CD4-positive, alpha-beta T cell treated with Interleukin-17A for 4 hours (primary cell): Measurements from ENCODE around the gene SDR42E2.
"Not testable (repeated sequence)": the region's sequence is repeated elsewhere in the genome, so short reads cannot be mapped to it uniquely, and the experiment has no call there.

Experiments
- DNase-seq: peaks from one replicate; pipeline ENCODE4 v3.0.0-alpha.2; 2020; ENCODE audit warnings: mixed read lengths

The SDR42E2 gene

DNA sequence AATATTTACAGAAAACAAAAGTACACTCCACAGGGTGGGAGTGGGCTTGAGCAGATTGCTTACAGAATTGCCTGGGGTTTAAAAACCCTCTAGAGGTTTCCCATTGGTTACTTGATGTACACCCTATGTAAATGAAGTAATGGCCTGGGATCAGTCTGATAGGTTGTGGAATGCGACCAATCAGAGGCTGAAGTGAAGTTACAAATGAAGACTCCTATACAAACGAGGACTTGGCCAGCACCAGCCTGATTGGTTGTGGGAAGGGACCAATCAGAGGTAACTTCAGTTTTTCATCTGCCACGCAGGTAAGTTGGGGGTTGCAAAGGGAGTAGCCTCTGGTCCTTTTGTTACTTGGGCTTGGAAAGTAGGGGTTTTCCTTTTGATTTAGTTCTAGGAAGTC, 52.6 kb downstream of the SDR42E2 start:
- DNase-seq, result no peak

DNA sequence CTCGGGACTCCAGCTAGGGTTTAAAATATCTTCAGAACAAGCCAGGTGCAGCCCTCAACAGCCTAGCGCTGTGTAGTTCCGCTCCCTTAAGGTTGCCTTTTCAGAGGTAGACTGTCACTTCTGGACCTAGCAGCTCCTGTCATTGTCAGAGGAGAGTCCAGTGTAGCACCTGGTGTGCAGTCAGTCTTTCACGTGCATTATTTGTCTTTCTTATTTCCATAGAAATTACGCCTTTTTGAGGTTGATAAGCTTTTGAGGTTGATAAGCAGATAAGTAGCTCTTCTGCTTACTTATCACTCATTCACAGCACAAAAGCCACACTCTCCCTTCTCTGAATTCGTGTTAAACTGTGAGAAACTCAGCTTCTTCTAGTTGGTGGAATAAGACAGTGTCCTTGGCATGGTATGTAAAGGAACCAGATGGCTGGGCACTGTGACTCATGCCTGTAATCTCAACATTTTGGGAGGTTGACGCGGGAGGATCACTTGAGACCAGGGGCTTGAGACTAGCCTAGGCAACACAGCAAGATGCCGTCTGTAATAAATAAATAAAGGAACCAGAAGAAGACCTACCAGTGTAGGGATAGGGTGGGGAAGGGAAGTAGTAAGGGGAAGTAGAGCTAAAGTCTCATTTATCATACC, 54.0 kb downstream of the SDR42E2 start:
- DNase-seq, result no peak

DNA sequence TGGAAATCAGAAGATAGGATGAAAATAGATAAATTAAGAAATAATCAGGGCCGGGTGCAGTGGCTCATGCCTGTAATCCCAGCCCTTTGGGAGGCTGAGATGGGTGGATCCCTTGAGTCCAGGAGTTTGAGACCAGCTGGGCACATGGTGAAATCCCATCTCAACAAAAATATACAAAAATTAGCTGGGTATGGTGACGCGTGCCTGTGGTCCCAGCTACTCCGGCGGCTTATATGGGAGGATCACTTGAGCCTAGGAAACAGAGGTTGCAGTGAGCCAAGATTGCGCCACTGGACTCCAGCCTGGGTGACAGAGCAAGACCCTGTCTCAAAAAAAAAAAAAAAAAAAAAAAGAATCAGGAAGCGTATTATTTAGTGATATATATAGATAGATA, 54.5 kb downstream of the SDR42E2 start:
- DNase-seq, result not testable (repeated sequence)

DNA sequence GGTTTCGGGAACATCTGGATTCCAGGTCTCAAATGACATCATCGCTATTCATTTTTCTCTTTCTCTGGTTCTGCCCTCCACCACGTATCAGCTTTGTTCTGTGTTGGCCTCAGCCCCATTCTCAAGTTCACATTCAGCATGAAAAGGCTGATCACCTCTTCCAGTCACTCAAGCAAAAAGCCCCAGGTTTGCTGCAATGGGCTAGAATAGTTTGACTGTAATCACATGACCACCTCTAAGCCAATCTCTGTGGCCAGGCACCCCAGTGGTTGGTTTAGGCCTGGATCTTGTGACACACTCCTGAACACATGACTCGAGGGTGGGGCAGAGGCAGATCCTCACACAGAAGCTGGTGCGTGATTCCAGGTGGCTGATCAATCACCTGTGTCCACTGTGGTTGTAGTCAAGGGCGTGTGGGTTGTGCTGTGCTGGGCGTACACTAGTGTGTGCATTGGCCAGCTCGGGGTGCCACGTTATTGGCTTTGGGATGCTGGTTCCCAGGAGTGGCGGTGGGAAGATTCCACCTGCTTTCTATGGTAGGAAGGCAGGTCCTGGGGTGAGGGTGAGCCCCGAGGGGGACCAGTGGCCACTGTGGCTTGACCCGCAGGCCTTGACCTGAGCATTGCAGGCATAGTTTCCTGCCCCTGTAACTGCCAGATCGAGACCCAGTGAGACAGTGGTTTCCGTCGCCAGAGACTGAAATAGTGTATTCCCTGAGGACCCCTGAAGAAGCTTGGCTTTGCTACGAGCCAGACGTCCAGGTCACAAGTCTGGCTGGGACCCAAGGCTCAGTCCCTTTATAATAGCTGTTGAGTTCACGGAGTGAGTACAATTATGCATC, 55.8 kb downstream of the SDR42E2 start:
- no peak for DNase-seq

DNA sequence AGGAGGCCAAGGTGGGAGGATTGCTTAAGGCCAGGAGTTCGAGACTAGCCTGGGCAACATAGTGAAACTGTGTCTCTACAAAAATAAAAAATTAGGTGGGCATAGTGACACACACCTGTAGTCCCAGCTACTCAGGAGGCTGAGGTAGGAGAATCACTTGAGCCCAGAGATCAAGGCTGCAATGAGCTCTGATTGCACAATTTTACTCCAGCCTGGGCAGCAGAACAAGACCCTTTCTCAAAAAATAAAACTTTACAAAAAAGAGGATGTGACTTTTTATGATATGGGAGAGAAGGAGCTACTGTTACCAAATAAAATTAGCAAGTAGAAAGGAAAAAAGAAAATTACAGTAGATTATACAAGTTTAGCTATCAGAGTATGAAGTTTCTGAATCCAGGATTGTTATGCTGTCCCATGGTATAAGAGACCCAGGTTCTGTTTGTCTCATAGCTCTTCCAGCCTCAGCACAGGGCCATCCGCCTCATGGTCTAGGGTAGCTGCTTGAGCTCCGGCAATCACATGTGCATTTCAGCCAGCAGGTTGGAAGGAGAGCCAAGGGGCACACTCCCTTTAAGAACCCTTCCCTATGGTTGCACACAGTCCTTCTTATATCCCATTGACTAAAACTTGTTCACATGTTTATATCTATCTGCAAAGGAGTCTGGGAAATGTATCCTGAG, 57.2 kb downstream of the SDR42E2 start:
- no peak for DNase-seq

DNA sequence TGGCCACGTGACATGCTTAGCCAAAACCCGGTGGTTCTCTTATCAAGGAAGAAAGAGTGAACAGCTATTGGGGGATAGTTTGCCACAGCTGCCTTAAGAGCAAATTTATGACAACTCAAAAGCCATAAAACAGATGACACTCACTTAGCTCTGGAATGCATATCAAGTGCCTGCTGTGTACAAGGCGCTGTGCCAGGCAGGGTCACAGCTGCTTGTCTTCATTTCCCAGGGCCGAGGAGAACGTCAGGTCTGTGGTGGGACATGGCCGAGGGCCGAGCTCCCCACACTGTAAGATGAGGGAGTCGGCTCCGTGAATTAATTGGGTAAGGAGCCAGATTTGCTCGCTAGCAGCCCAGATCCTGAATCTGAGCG, 57.7 kb downstream of the SDR42E2 start:
- DNase-seq, result no peak

DNA sequence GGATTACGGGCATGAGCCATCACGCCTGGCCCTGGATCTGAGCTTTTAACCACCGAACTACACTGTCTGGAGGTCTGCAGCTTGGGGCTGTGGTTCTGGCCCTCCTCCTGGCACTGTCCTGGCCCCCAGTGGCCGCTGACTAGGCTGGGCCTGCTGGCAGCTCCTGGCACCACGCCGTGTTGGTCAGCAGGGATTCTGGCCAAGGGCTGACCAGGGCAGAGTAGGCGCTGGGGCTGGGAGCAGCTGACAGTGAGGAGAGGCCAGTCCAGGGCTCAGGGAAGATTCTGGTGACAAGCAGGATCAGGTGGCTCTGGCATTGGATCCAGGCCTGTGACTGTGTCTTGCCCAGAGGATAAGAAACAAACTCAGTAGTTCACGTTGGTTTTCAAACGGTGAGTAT, 58.4 kb downstream of the SDR42E2 start:
- no peak for DNase-seq

DNA sequence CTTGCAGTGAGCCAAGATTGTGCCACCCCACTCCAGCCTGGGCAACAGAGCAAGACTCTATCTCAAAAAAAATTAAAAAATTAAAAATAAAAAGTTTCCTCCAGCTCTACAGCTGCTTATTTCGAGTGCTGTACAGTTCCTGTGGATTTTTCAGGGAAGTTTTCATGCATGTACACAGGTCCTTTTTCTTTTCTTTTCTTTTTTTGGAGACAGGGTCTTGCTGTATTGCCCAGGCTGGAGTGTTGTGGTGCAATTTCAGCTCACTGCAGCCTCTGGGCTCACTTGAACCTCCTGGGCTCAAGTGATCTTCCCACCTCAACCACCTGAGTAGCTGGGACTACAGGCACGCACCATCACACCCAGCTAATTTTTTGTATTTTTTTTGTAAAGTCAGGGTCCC, 59.7 kb downstream of the SDR42E2 start:
- DNase-seq, result no peak

DNA sequence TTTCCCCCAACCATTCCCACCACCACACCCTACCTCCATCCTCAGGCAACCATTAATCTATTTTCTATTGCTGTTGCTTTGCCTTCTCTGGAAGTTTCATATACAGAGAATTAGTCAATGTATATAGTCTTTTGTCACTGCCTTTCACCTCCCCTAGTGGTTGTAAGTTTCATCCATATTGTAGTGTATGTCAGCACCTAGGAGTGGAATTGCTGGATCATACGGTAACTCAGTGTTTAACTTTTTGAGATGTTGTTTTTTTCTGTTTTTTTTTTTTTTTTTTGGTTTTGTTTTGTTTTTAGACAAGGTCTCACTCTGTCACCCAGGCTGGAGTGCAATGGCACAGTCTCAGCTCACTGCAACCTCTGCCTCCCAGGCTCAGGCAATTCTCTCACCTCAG, 60.7 kb downstream of the SDR42E2 start:
- DNase-seq, result no peak

DNA sequence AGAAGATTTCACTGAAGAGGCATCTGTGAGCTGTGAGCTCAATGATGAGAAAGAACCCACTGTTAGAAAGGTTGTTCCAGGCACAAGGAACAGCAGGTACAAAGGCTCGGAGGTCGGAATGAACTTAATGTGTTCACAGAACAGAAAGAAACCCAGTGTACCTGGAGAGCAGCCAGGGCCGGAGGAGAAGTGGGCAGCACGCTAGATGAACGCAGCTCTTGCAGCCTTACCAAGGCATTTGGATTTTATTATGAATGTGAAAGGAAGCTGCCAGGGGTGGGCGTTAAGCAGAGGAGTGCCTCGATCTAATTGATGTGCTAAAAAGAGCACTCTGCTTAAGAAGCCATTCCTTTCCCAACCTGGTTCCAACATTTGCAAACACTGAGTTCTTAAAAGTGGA, 62.8 kb downstream of the SDR42E2 start:
- DNase-seq, result no peak

DNA sequence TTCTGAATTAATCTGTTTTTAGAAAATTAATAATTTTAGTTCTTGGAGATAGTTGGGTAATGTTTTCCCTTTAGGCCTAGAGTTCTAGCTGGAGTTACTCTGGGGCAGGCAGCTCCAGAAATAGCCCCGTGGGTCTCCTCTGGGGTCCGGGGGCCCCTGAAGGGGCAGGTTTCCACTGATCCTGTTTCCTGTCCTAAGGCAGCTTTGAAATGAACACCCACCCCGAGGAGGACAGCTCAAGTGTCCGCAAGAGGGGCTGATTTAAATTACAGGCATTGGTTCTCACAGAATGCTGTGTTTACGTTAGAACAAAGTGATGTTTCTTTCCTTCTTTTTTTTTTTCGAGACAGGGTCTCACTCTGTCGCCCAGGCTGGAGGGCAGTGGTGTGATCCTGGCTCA, 67.6 kb downstream of the SDR42E2 start:
- no peak for DNase-seq

DNA sequence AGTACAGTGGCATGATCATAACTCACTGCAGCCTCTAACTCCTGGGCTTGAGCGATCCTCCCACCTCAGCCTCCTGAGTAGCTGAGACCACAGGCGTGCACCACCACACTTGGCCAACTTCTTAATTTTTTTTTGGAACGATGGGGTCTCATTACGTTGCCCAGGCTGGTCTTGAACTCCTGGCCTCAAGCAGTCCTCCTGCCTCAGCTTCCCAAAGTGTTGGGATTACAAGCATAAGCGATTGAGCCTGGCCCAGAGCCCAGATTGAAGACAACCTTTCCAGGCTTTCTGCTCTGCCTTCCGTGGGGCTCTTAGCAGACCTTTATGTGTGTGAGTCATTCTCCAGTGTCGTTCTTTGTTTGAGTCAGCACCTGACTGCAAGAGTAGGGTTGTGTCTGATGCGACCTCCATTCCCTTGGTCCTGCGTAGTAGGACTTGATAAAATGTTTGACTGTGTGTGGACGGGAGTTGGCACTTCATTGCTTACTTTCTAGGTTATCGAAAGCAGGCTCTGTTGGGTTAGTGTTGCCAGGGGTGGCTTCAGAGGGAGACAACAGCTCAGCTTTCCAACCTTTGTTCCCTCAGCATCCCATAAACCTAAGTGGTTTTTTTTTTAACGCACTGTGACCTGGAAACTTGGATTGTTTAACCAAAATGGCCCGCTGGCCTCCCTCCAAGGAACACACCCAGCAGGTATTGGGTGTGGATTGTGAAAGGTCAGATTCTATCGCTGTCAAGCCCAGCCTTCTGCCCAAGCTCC, 70.2 kb downstream of the SDR42E2 start:
- no peak for DNase-seq

DNA sequence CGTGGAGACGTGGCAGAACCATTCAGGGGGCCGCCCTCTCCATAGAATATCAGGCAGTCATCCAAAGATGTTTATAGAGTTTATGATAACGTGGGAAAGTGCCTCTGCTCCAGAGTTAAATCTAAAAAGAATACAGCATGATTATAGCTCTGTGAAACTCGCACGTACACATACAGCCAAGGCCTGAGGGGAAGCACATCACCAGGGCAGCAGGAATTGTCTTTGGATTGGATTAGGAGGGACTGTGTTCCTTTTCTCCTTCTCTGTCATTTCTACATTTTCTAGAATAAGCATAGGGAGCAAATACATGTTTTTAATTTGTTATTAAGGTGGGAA, 70.7 kb downstream of the SDR42E2 start:
- no peak for DNase-seq

DNA sequence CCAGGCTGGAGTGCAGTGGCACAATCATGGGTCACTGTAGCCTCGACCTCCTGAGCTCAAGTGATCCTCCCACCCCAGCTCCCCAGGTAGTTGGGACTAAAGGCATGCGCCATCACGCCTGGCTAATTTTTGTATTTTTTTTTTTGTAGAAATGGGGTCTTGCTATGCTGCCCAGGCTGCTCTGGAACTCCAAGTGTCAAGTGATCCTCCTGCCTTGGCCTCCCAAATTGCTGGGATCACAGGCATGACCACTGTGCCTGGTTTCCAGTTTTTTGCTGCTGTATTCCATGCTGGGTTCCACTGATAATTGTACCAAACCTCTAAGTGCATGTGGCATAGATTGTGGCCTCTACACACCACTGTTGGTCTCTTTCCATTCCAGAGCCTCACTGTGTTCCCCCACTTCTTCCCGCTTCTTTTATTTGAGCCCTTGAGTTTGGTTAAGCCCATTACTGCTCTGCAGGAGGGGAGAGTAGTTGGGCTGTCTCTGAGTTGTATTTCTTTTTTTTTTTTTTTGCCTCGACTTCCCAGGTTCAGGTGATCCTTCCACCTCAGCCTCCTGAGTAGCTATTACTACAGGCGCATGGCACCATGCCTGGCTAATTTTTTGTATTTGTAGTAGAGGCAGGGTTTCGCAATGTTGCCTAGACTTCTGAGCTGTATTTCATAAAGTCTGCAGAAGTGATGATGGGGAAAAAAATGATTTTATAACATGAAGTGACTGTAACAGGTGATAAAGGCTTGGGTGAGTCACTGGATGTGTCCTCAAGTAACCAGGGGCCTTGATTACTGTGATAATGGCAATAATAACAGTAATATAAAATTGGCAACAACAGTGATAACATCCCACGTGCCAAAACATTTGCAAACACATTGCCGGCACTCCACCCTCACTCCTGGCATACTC, 73.8 kb downstream of the SDR42E2 start:
- DNase-seq, result no peak

DNA sequence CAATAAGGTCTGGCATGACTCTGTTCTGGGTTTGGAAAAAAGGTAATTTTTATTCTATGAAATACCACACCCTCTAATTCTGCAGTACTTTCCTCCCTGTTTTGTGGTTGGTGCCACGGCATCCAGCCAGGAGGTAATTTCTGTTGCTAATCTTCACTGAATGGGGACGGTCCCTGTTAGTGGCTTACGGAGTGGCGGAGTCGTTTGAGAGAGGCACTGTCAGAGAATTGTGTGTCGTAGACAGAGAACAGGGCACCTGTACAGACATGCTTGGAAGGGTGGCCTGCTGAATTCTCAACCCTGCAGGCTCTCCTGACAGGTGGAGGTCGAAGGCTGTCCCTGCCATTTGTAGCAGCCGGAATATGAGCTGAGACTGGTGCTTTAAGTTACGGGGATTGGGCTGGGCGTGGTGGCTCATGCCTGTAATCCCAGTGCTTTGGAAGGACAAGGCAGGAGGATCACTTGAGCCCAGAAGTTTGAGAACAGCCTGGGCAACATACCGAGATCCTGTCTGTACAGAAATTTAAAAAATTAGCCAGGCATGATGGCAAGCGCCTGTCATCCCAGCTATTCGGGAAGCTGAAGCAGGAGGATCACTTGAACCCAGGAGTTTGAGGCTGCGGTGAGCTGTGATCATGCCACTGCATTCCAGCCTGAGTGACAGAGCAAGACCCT, 77.0 kb downstream of the SDR42E2 start:
- DNase-seq, result no peak

DNA sequence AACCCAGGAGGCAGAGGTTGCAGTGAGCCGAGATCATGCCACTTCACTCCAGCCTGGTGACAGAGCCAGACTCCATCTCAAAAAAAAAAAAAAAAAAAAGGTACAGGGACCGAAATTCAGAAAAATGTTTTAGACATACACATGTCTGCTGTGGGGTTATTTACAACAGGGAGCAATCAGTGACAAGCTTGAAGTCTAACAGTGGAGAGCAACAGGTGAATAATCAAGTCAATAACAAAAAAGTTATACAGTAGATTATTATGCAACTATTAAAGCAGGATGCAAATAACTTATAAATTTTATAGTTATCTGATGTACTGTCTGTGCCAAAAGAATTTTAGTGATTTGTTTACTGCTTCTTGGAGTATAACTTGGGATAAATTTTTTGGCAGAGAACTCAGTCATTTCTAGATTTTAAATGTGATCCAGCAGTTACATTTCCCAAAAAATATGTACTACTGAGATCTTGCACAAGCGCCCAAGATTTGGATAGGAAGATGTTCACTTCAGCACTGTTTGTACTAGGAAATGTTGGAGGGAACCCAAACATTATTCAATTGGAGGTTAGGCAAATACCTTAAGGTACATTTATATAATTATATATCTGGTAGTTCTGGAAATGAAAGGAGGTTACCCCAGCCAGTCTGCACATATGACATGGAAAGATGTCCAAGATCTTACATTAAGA, 77.9 kb downstream of the SDR42E2 start:
- no peak for DNase-seq
